Mammary microvascular endothelial cell (primary cell): ENCODE data around the gene GALM. TPM values are rescaled to one million over a fixed set of nuclear protein-coding genes. Genes with fewer than 3 reads are reported as not detected.

Source experiments
- total RNA-seq: library from RNA; depleted of rRNA; stranded (reverse); fragments of >200 nt; gene quantifications from 2 replicates; pipeline ENCODE4 v1.2.3, GENCODE V29; 2015

GALM gene
- total RNA-seq, result 4.1 and 6.2 TPM in 2 replicates

GRCh38 chr2:38665854-38666555, at the start of gene GALM:
Gene GALM (plus strand): TSS chr2:38666114. CDS start chr2:38666162, 48 bp downstream.

GRCh38 chr2:38750891-38751595, 85.1 kb downstream of the GALM start, which contains the start of gene SRSF7:
Gene SRSF7 (minus strand): TSS chr2:38751361. CDS start chr2:38751256, 105 bp downstream.

Other genes starting within 250 kb of the GALM start
- gene HNRNPLL, start 63.2 kb upstream of the GALM start, total RNA-seq, result 33.3 and 35.4 TPM in 2 replicates
- 109 and 124 TPM in 2 replicates for gene SRSF7, start 85.2 kb downstream of the GALM start, total RNA-seq
- gene GEMIN6, start 112.1 kb downstream of the GALM start, total RNA-seq, result 7.9 and 13.6 TPM in 2 replicates
- 13.1 and 14.3 TPM in 2 replicates for gene DHX57, start 209.8 kb downstream of the GALM start, total RNA-seq
- gene MORN2, start 209.9 kb downstream of the GALM start, total RNA-seq, result 8.1 and 11.4 TPM in 2 replicates
- 0.07 TPM in 1 of 2 replicates, not detected in the other for gene ARHGEF33, start 223.8 kb downstream of the GALM start, total RNA-seq